Esophagus (tissue), 2 donors: Measurements from ENCODE around the gene RBM20. TPM values are rescaled to one million over a fixed set of nuclear protein-coding genes. Genes with fewer than 3 reads are reported as not detected.
A peak's percentile ranks its signal among the peaks of the same experiment; 100 is the strongest.

Experiments
- H3K27ac ChIP-seq, 2 donors: one replicate each; pipeline ENCODE4 v1.5.1; 2013; ENCODE audit warnings: low read depth in 2 of 2, mild to moderate bottlenecking in 2 of 2, inconsistent platforms in 1 of 2, low read length in 1 of 2, moderate library complexity in 1 of 2
- H3K27me3 ChIP-seq, 2 donors: one replicate each; pipeline ENCODE4 v1.6.1; 2013; ENCODE audit warnings: low read length in 2 of 2, control low read depth in 1 of 2, mild to moderate bottlenecking in 1 of 2; ENCODE audit not compliant: insufficient read depth in 2 of 2, control insufficient read depth in 1 of 2
- H3K36me3 ChIP-seq, 2 donors: one replicate each; pipeline ENCODE4 v1.6.1; 2013; ENCODE audit warnings: low read length in 1 of 2; ENCODE audit not compliant: control insufficient read depth in 2 of 2, insufficient read depth in 2 of 2
- H3K4me1 ChIP-seq, 2 donors: one replicate each; pipeline ENCODE4 v1.6.1; 2013; ENCODE audit warnings: low read length in 1 of 2; ENCODE audit not compliant: control insufficient read depth in 2 of 2, insufficient read depth in 2 of 2
- H3K4me3 ChIP-seq, 2 donors: one replicate each; pipeline ENCODE4 v1.5.1; 2013; ENCODE audit warnings: low read length in 2 of 2, mild to moderate bottlenecking in 2 of 2, low read depth in 1 of 2, moderate library complexity in 1 of 2
- H3K9me3 ChIP-seq, 2 donors: one replicate each; pipeline ENCODE4 v1.6.1; 2013; ENCODE audit warnings: mild to moderate bottlenecking in 2 of 2, low read depth in 1 of 2, low read length in 1 of 2, moderate library complexity in 1 of 2; ENCODE audit not compliant: control insufficient read depth in 2 of 2, insufficient read depth in 1 of 2
- WGBS, 2 donors: extraction: QIAGEN DNeasy Blood & Tissue Kit; methylation state at CpG; one replicate each; pipeline ENCODE4 v1.1.7; 2013; 5-methylcytosine and 5-hydroxymethylcytosine counted together
- polyA plus RNA-seq, 2 donors: library from polyadenylated mRNA; stranded (reverse); fragments of 200-250 nt; gene quantifications; one replicate each; pipeline ENCODE4 v1.2.3, GENCODE V29; 2013
- donor health status: healthy with polysubstance abuse.
- donor health status: Bipolar disorder and iron deficiency.

Gene RBM20
- polyA plus RNA-seq, 2 donors: 2.7 to 7.2 TPM

GRCh38 chr10:110840225-110840922, 196.2 kb downstream of the RBM20 start:
- Histone ChIP-seq H3K36me3 (no peaks in the 10 kb centered on the region), H3K9me3 (no peaks in the 10 kb centered on the region), H3K27me3 (no peaks in the 10 kb centered on the region), H3K27ac (peak overlapping the region; percentile 71 to 76), H3K4me3 (no peak overlapping the region), H3K4me1 (peaks cover 13 to 32% of the 10 kb centered on the region in 2 donors)
- WGBS, 2 donors: 51 to 53% methylated on average over 5 of the region's 5 CpGs

GRCh38 chr10:110840923-110841428, 196.8 kb downstream of the RBM20 start:
- Histone ChIP-seq H3K27ac (peak overlapping the region; percentile 71 to 76), H3K4me1 (peaks cover 9 to 33% of the 10 kb centered on the region in 2 donors), H3K36me3 (no peaks in the 10 kb centered on the region), H3K27me3 (no peaks in the 10 kb centered on the region), H3K4me3 (no peak overlapping the region), H3K9me3 (no peaks in the 10 kb centered on the region)
- WGBS, 2 donors: 65 to 71% methylated on average over 3 of the region's 3 CpGs

GRCh38 chr10:110841767-110842267, 197.7 kb downstream of the RBM20 start:
- Histone ChIP-seq H3K9me3 (no peaks in the 10 kb centered on the region), H3K36me3 (no peaks in the 10 kb centered on the region), H3K4me1 (peaks cover 12 to 34% of the 10 kb centered on the region in 2 donors), H3K27ac (peak overlapping the region in 1 of 2 donors; percentile 1), H3K4me3 (no peak overlapping the region), H3K27me3 (no peaks in the 10 kb centered on the region)
- 86 to 91% methylated on average over 9 of the region's 9 CpGs for WGBS, 2 donors

GRCh38 chr10:110842326-110842904, 198.3 kb downstream of the RBM20 start:
- Histone ChIP-seq H3K9me3 (no peaks in the 10 kb centered on the region), H3K27ac (peak overlapping the region; percentile 76 to 80), H3K4me3 (no peak overlapping the region), H3K36me3 (no peaks in the 10 kb centered on the region), H3K4me1 (peaks cover 8 to 39% of the 10 kb centered on the region in 2 donors), H3K27me3 (no peaks in the 10 kb centered on the region)
- WGBS, 2 donors: 67 to 90% methylated on average over 7 of the region's 7 CpGs

GRCh38 chr10:110843031-110843430, 198.9 kb downstream of the RBM20 start:
- Histone ChIP-seq H3K36me3 (no peaks in the 10 kb centered on the region), H3K27ac (peak overlapping the region; percentile 76 to 80), H3K9me3 (no peaks in the 10 kb centered on the region), H3K4me3 (no peak overlapping the region), H3K4me1 (peaks cover 8 to 39% of the 10 kb centered on the region in 2 donors), H3K27me3 (no peaks in the 10 kb centered on the region)
- 24 to 33% methylated on average over 2 of the region's 2 CpGs for WGBS, 2 donors

- Histone ChIP-seq H3K27ac (peak overlapping the region; percentile 80 to 87), H3K27me3 (no peaks in the 10 kb centered on the region), H3K4me1 (peaks cover 8 to 39% of the 10 kb centered on the region in 2 donors), H3K36me3 (no peaks in the 10 kb centered on the region), H3K4me3 (no peak overlapping the region), H3K9me3 (no peaks in the 10 kb centered on the region)
- 53 to 67% methylated on average over 8 of the region's 8 CpGs for WGBS, 2 donors
These were observed 199.9 kb downstream of the RBM20 start for GRCh38 chr10:110843796-110844616.

GRCh38 chr10:110844617-110844881, 200.4 kb downstream of the RBM20 start:
- Histone ChIP-seq H3K36me3 (no peaks in the 10 kb centered on the region), H3K27me3 (no peaks in the 10 kb centered on the region), H3K4me1 (peaks cover 8 to 42% of the 10 kb centered on the region in 2 donors), H3K9me3 (no peaks in the 10 kb centered on the region), H3K4me3 (no peak overlapping the region), H3K27ac (peak overlapping the region; percentile 80 to 87)
- 76 to 90% methylated on average over 4 of the region's 4 CpGs for WGBS, 2 donors

GRCh38 chr10:110845192-110845755, 201.1 kb downstream of the RBM20 start:
- 61 to 84% methylated on average over 1 to 2 of the region's 2 CpGs for WGBS, 2 donors
- Histone ChIP-seq H3K27me3 (no peaks in the 10 kb centered on the region), H3K9me3 (no peaks in the 10 kb centered on the region), H3K27ac (peak overlapping the region; percentile 86 to 91), H3K4me1 (peaks cover 7 to 41% of the 10 kb centered on the region in 2 donors), H3K36me3 (no peaks in the 10 kb centered on the region), H3K4me3 (no peak overlapping the region)
